GM18520 (cell line): ENCODE results near the gene PRSS50.

Experiments used
- ATAC-seq: cut with Tn5 transposase; IDR thresholded peaks from one replicate; pipeline ENCODE4 v1.9.1; 2021; ENCODE audit not compliant: unreplicated experiment

The PRSS50 gene

DNA sequence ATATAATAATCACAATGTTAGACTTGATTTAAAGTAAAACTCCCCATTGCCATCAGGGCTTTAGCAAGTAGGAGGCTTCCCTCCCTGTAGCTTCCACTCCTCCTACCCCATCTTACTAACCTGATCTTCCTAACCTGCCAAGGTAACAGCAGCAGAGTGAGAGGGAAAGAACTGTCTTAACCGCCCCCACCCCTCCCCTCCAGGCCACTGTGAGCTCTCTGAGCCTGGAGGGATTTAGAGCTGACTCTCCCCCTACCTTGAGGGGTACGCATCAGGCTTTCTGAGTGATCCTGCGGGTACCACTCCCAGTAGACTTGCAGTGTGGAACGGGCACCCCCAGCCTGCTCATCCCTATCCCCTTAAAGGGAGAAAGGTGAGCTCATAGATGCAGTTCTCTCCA is 11.4 kb upstream of the PRSS50 start:
- ATAC-seq, result no peak

- no peak for ATAC-seq
Observed at GRCh38 chr3:46725621-46726314, 8.1 kb upstream of the PRSS50 start.

- no peak for ATAC-seq
Observed at GRCh38 chr3:46724424-46724823, 6.8 kb upstream of the PRSS50 start.

GRCh38 chr3:46722443-46722842 is 4.8 kb upstream of the PRSS50 start:
- no peak for ATAC-seq

DNA sequence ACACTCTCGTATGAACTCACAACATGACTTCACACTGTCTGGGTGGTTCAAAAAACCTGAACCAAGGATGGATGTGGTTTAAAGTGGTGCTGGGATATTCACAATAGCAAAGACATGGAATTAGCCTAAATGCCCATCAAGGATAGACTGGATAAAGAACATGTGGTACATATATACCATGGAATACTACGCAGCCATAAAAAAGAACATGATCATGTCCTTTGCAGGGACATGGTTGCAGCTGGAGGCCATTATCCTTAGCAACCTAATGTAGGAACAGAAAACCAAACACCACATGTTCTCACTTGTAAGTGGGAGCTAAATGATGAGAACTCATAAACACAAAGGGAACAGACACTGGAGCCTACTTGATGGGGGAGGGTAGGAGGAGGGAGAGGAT is 3.3 kb upstream of the PRSS50 start:
- ATAC-seq, result no peak

DNA sequence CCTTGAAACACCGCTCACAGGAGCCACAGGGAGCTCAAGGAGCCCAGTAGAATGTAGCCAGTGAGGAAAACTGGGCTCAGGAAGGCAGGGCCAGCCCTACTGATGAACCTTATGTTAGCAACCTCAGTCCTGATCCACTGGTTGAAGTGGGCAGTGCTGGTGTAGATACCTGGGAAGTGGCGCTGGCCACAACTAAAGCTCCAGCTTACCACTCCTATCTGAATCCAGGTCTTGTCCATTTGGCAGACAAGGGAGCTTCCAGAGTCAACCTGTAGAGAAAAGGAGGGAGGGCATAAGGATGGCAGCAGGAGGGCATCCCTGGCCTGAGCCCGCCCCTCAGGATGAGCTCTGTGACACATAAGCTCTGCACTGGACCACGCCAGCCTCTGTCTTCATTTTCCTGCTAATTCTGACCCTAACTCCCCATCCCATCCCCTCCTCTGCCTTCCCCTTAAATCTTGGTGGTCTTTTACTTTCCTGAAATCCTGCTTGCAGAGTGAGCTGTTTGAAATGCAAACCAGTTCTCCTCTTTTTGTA is 2.1 kb upstream of the PRSS50 start:
- no peak for ATAC-seq

DNA sequence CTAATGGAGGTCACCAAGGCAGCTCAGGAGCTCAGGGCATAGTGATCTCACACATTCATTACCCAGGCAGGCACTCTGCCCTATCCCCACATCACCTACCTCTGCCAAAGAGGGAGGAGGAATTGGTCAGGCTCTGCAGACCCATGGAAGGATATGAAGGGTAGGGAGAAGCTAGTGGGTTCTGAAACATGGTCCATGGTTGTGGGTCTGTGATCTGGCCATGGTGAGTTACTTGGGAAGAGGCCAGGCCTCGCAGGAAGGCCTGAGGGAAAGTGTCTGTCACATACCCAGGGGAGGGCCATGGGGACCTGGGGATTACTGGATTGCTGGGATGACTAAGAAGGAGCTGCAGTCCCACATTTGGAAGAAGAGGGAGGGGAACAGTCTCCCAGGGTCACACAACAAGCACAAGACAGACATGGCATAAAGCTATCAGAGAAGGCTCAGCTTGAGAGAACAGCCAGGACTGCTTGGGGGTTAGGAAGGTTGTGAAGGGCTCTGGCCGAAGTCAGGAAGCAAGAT is 1.4 kb upstream of the PRSS50 start:
- ATAC-seq, result no peak

- no peak for ATAC-seq
Observed at GRCh38 chr3:46716461-46717441, 918 bp downstream of the PRSS50 start.

DNA sequence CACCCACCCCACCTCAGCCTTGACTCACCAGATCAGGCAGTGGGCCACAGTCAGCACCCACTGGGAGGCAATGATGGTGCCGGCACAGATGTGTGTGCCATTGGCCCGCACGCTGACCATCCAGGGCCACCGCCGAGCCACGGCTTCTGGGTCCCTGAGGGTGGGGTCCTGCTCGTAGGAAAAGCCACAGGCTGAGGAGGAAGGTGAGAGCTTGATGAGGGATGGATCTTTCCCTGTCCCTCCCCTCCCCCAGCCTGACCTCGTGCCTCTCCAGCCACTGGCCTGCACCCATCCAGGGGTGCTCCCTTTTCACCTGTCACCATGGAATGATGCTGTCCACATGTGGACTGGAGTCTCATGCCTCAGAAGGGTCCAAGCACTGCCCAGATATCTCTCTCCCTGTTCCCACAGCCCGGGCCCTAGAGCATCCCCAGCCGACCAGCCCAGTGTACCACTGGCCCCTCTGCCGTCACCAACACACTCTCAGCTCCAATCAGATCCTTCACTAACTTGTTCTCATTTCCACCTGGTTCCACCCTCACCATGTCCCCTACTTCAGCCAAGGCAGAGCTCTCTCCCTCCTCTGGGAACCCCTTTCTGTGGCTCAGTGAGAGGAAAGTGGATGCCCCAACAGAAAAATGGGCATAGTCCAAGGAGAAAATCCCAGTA is 2.0 kb downstream of the PRSS50 start:
- ATAC-seq, result no peak

DNA sequence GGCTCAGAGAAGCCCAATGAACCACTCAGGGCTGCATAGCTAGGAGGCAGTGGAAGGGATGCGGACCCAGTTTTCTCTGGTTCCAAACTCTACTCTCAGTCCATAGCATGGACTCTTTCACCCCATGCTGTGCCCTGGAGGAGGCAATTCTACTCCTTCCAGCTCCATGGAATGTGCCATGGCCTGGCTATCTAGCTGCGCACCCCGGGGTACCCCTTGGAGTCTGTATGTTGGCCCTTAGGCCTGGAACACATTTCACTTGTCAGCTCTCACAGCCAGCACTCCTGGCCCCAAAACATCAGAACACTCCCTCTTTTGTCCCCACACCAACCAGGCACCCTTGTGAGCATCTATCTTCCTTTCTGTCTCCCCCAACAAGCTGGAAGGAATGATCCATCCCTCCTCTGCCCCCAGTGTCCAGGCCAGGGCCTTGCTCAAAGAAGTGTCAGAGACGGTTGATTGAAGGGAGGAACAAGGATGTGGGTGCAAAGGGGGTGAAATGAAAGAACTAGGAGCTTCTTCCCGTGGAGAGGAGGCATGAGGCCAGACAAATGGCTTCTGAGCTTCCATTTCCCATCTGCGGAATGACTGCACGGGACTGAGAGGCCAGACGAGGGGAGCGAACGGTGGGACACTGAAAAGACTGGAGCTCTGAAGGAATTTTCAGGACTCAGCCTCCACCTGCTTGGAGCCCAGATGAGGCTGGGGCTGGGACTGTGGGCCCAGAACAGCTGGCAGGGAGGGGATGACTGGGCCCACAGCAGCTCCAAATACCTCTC is 2.8 kb downstream of the PRSS50 start:
- ATAC-seq, result no peak

- ATAC-seq, result peak; percentile 37
Observed at GRCh38 chr3:46713898-46714552, 3.6 kb downstream of the PRSS50 start.

GRCh38 chr3:46713050-46713897 is 4.4 kb downstream of the PRSS50 start:
- no peak for ATAC-seq

DNA sequence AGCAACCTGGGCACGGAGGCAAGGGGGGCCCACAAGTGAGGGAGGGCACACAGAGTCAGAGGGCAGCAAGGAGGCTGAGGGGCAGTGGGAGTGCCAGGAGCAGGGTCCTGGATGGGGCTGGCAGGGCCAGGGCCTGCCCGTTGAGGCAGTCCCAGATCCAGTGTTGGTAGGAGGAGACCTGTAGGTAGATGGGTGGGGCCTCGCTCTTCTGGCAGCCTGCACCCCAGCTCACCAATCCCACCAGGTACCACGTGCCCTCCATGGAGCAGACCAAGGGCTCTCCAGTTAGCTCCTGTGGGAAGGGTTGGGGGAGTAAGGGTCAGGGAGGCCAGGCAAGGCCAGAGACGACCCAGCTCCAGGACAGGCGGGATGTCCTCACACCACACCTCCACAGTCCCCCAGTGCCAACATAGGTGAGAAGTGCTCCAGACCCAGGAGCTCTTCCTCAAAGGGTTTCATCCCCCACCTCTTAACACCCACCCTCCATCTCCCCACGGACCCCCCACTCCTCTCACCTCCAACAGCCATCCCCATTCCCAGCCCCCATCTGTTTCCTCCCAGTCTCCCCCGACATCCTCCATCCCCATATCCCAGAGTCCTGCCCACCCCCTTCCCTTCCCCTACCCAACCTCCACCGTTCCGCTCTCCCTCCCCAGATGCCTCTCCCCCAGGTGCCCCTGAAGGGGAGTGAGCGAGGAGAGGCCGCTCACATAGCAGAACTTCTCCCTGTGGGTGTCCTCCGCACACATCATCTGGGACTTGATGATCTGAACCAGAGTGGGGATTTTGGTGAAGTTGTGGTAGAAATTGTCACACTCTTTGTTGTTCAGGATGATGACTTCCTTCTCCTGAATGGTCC is 5.2 kb downstream of the PRSS50 start:
- no peak for ATAC-seq

DNA sequence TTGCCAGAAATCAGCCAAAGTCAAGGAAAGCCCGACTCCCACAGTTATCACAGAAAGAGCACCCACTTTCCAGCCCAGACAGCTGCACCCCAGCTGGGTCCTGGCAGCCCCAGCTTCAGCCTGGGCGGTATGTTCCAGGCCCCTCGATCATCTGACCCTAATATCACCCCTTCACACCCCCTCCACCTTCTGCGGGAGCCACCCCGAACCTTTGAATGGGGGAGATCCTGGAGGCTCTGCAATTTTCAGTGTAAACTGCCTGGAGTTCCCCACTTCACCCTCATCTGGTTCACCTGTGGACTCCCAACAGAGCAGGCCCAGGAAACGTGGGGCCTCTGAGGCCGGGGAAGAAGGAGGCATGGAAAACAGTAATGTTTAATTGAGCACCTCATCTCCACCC is 5.9 kb downstream of the PRSS50 start:
- ATAC-seq, result no peak

DNA sequence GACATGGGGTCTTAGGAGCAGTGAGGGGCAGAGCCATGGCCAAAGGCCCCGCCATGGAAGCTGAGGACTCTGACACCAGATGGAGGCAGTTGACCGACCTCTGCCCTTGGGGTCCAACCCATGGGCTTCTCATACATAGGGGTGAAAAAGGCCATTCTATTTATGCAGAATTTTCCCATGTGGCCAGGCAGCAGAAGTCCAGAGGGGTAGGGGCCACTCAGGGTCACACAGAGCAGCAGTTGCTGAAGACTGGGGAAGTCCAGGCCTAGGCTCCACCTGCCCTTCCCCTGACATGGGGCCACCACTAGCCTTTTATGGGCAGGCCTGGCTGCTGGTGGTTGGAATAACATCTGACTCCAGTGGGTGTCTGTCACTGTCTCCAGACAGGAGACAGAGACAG is 6.4 kb downstream of the PRSS50 start:
- ATAC-seq, result no peak

DNA sequence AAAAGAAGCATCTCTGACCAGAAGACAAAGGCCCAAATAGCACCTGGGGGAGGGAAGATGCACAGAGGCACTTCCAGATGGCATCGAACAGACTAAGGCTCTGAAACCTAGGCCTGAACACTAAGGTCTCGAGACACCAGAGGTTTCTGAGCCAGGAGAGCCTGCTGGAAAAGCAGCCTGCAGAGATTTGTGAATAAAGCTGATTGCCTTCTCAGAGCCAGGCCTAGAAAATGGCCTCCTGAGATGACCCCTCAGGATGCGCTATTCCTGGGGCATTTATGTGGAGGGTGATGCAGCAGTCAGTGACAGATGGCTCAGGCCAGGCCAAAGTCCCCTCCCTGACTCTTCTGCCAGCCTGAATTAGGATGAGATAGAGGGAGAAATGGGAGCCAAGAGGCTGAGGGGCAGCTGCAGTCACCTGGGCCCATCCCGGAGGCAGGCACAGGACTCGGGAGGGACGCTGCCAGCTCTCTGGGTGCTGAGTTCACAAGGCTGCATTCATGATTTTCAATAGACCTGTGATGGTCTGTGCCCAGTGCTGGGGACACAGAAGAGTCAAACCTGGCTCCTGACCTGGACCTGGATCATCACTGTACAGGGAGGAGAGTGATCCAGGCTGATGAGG is 6.9 kb downstream of the PRSS50 start:
- ATAC-seq, result no peak

GRCh38 chr3:46710229-46710628 is 7.4 kb downstream of the PRSS50 start:
- no peak for ATAC-seq

DNA sequence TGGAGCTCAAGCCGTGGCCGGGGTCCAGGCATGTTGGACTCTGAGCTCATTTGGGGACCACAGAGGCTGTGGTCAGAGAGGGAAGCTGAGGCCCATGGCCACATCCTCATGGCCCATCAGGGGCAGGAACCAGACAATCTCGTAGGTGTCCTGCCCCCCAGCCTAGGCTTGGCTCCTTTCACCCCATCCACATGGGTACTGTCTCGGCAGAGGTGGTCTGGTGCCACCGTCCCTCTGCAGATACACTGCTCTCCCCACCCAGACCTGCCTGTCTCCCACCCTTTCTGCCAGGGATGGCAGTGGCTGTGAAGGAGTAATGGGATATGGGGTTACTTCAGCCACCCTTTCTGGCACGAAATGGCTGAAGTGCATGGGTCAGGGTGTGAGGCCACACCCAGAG is 7.9 kb downstream of the PRSS50 start:
- ATAC-seq, result no peak
